Measurements from ENCODE around the gene SLC25A36. TPM values are rescaled to one million over a fixed set of nuclear protein-coding genes. Genes with fewer than 3 reads are reported as not detected.
"Not testable (repeated sequence)": the region's sequence is repeated elsewhere in the genome, so short reads cannot be mapped to it uniquely, and the experiment has no call there.

Gene SLC25A36
- total RNA-seq, 2 experiments from 2014 or later: 61.5 to 68.6 TPM

GRCh38 chr3:140980663-140981062, 39.0 kb downstream of the SLC25A36 start:
- POLR2A ChIA-PET: no interaction called here
- no peak overlapping the region for H3K4me3 Mint-ChIP-seq
- no peak overlapping the region for H3K27ac Mint-ChIP-seq
- DNase-seq (no peak), ATAC-seq (ENCODE audit: low read depth) (no peak)
- H3K27me3 Mint-ChIP-seq: no peaks in the 10 kb centered on the region
- peaks cover 2% of the 10 kb centered on the region for H3K9me3 Mint-ChIP-seq
- H3K36me3 Mint-ChIP-seq: peaks cover 11% of the 10 kb centered on the region
- H3K4me1 Mint-ChIP-seq: peaks cover 1% of the 10 kb centered on the region

GRCh38 chr3:140987792-140988191, 46.2 kb downstream of the SLC25A36 start:
- peaks cover 12% of the 10 kb centered on the region for H3K9me3 Mint-ChIP-seq
- H3K27me3 Mint-ChIP-seq; DNase-seq; H3K4me3 Mint-ChIP-seq; ATAC-seq (ENCODE audit: low read depth); POLR2A ChIA-PET; H3K36me3 Mint-ChIP-seq; H3K4me1 Mint-ChIP-seq; H3K27ac Mint-ChIP-seq: not testable (repeated sequence)

GRCh38 chr3:140994316-140994715, 52.7 kb downstream of the SLC25A36 start:
- peaks cover 17% of the 10 kb centered on the region for H3K27me3 Mint-ChIP-seq
- DNase-seq: no peak
- peaks cover 6% of the 10 kb centered on the region for H3K9me3 Mint-ChIP-seq
- POLR2A ChIA-PET: no interaction called here
- no peak overlapping the region for H3K27ac Mint-ChIP-seq
- ATAC-seq (ENCODE audit: low read depth): no peak
- H3K36me3 Mint-ChIP-seq: no peaks in the 10 kb centered on the region
- H3K4me3 Mint-ChIP-seq: no peak overlapping the region
- H3K4me1 Mint-ChIP-seq: no peaks in the 10 kb centered on the region

- DNase-seq; POLR2A ChIA-PET; ATAC-seq (ENCODE audit: low read depth); H3K9me3 Mint-ChIP-seq; H3K27ac Mint-ChIP-seq; H3K4me3 Mint-ChIP-seq; H3K4me1 Mint-ChIP-seq; H3K36me3 Mint-ChIP-seq: not testable (repeated sequence)
- H3K27me3 Mint-ChIP-seq: peaks cover 14% of the 10 kb centered on the region
These were observed 53.2 kb downstream of the SLC25A36 start for GRCh38 chr3:140994861-140995260.

- Mint-ChIP-seq H3K9me3 (peaks cover 6% of the 10 kb centered on the region), H3K4me3 (no peak overlapping the region), H3K36me3 (no peaks in the 10 kb centered on the region), H3K4me1 (peaks cover 5% of the 10 kb centered on the region), H3K27me3 (peaks cover 10% of the 10 kb centered on the region), H3K27ac (no peak overlapping the region)
- POLR2A ChIA-PET: no interaction called here
- no peak for ATAC-seq (ENCODE audit: low read depth)
- DNase-seq: no peak
These were observed 54.2 kb downstream of the SLC25A36 start for GRCh38 chr3:140995881-140996280.

- Mint-ChIP-seq H3K4me3 (no peak overlapping the region), H3K27me3 (peaks cover 8% of the 10 kb centered on the region), H3K9me3 (no peaks in the 10 kb centered on the region), H3K27ac (no peak overlapping the region), H3K36me3 (no peaks in the 10 kb centered on the region), H3K4me1 (peaks cover 5% of the 10 kb centered on the region)
- peak; percentile 62 for DNase-seq
- POLR2A ChIA-PET: no interaction called here
- ATAC-seq (ENCODE audit: low read depth): peak; percentile 87
These were observed 58.5 kb downstream of the SLC25A36 start for GRCh38 chr3:141000027-141000663.

GRCh38 chr3:141000686-141001085, 59.0 kb downstream of the SLC25A36 start:
- DNase-seq (no peak), ATAC-seq (ENCODE audit: low read depth) (peak; percentile 66)
- POLR2A ChIA-PET: no interaction called here
- Mint-ChIP-seq H3K27me3 (peaks cover 8% of the 10 kb centered on the region), H3K36me3 (no peaks in the 10 kb centered on the region), H3K4me3 (no peak overlapping the region), H3K4me1 (peaks cover 5% of the 10 kb centered on the region), H3K9me3 (no peaks in the 10 kb centered on the region), H3K27ac (no peak overlapping the region)

GRCh38 chr3:141006344-141006743, 64.7 kb downstream of the SLC25A36 start:
- POLR2A ChIA-PET: no interaction called here
- Mint-ChIP-seq H3K4me3 (no peak overlapping the region), H3K27ac (no peak overlapping the region), H3K36me3 (no peaks in the 10 kb centered on the region), H3K9me3 (no peaks in the 10 kb centered on the region), H3K27me3 (peaks cover 40% of the 10 kb centered on the region), H3K4me1 (peaks cover 1% of the 10 kb centered on the region)
- no peak for ATAC-seq (ENCODE audit: low read depth)
- DNase-seq: no peak

GRCh38 chr3:141009496-141009895, 67.9 kb downstream of the SLC25A36 start:
- POLR2A ChIA-PET: no interaction called here
- Mint-ChIP-seq H3K27ac (no peak overlapping the region), H3K36me3 (no peaks in the 10 kb centered on the region), H3K9me3 (no peaks in the 10 kb centered on the region), H3K27me3 (peaks cover 49% of the 10 kb centered on the region), H3K4me1 (peaks cover 6% of the 10 kb centered on the region), H3K4me3 (no peak overlapping the region)
- ATAC-seq (ENCODE audit: low read depth): no peak
- no peak for DNase-seq

GRCh38 chr3:141011232-141011996, 69.8 kb downstream of the SLC25A36 start:
- POLR2A ChIA-PET: no interaction called here
- peak; percentile 86 for DNase-seq
- Mint-ChIP-seq H3K9me3 (no peaks in the 10 kb centered on the region), H3K36me3 (no peaks in the 10 kb centered on the region), H3K27me3 (peaks cover 57% of the 10 kb centered on the region), H3K4me1 (peaks cover 6% of the 10 kb centered on the region), H3K27ac (no peak overlapping the region), H3K4me3 (no peak overlapping the region)
- ATAC-seq (ENCODE audit: low read depth): peak; percentile 93

GRCh38 chr3:141011997-141012262, 70.3 kb downstream of the SLC25A36 start:
- H3K9me3 Mint-ChIP-seq: no peaks in the 10 kb centered on the region
- ATAC-seq (ENCODE audit: low read depth): no peak
- no peak overlapping the region for H3K4me3 Mint-ChIP-seq
- no peak overlapping the region for H3K27ac Mint-ChIP-seq
- H3K27me3 Mint-ChIP-seq: peaks cover 52% of the 10 kb centered on the region
- H3K4me1 Mint-ChIP-seq: peaks cover 8% of the 10 kb centered on the region
- H3K36me3 Mint-ChIP-seq: no peaks in the 10 kb centered on the region
- no peak for DNase-seq
- POLR2A ChIA-PET: no interaction called here

GRCh38 chr3:141012571-141012970, 70.9 kb downstream of the SLC25A36 start:
- Mint-ChIP-seq H3K27me3 (peaks cover 45% of the 10 kb centered on the region), H3K4me3 (no peak overlapping the region), H3K4me1 (peaks cover 12% of the 10 kb centered on the region), H3K36me3 (no peaks in the 10 kb centered on the region), H3K9me3 (no peaks in the 10 kb centered on the region), H3K27ac (no peak overlapping the region)
- DNase-seq: no peak
- POLR2A ChIA-PET: no interaction called here
- no peak for ATAC-seq (ENCODE audit: low read depth)

- Mint-ChIP-seq H3K36me3 (no peaks in the 10 kb centered on the region), H3K27ac (no peak overlapping the region), H3K4me1 (peaks cover 30% of the 10 kb centered on the region), H3K4me3 (no peak overlapping the region), H3K27me3 (peaks cover 25% of the 10 kb centered on the region), H3K9me3 (no peaks in the 10 kb centered on the region)
- POLR2A ChIA-PET: no interaction called here
- DNase-seq (no peak), ATAC-seq (ENCODE audit: low read depth) (no peak)
These were observed 73.8 kb downstream of the SLC25A36 start for GRCh38 chr3:141015481-141015880.

All from activated naive CD8-positive, alpha-beta T cell treated with anti-CD3 and anti-CD28 coated beads, Interleukin-2, amount 10 ng/mL, durations not matched to agents 7 days and 5 days (primary cell).